Measurements from ENCODE around the gene ZNF202.
A peak's percentile ranks its signal among the peaks of the same experiment; 100 is the strongest.
"Not testable (repeated sequence)": the region's sequence is repeated elsewhere in the genome, so short reads cannot be mapped to it uniquely, and the experiment has no call there.

The ZNF202 gene

GRCh38 chr11:123741159-123742030 lies at the start of gene ZNF202:
TSS of gene ZNF202 (minus strand) at chr11:123741660. CDS start at chr11:123730888, 10,772 bp downstream.
- DNase-seq (ENCODE audit: low read depth) = peak; percentile 79

GRCh38 chr11:123783536-123783935 lies 42.1 kb upstream of the ZNF202 start:
- no peak for DNase-seq (ENCODE audit: low read depth)

GRCh38 chr11:123778511-123778910 lies 37.1 kb upstream of the ZNF202 start:
- no peak for DNase-seq (ENCODE audit: low read depth)

- DNase-seq (ENCODE audit: low read depth) = no peak
These were observed 34.5 kb upstream of the ZNF202 start for GRCh38 chr11:123775715-123776549.

GRCh38 chr11:123775289-123775688 lies 33.8 kb upstream of the ZNF202 start:
- DNase-seq (ENCODE audit: low read depth) = no peak

- DNase-seq (ENCODE audit: low read depth) = no peak
These were observed 32.5 kb upstream of the ZNF202 start for GRCh38 chr11:123773959-123774358.

GRCh38 chr11:123773026-123773425 lies 31.6 kb upstream of the ZNF202 start:
- no peak for DNase-seq (ENCODE audit: low read depth)

GRCh38 chr11:123771664-123772063 lies 30.2 kb upstream of the ZNF202 start:
- DNase-seq (ENCODE audit: low read depth) = no peak

GRCh38 chr11:123770712-123771111 lies 29.3 kb upstream of the ZNF202 start:
- no peak for DNase-seq (ENCODE audit: low read depth)

GRCh38 chr11:123765601-123766000 lies 24.1 kb upstream of the ZNF202 start:
- no peak for DNase-seq (ENCODE audit: low read depth)

GRCh38 chr11:123762422-123762821 lies 21.0 kb upstream of the ZNF202 start:
- no peak for DNase-seq (ENCODE audit: low read depth)

GRCh38 chr11:123760894-123761293 lies 19.4 kb upstream of the ZNF202 start:
- no peak for DNase-seq (ENCODE audit: low read depth)

- DNase-seq (ENCODE audit: low read depth) = no peak
These were observed 16.5 kb upstream of the ZNF202 start for GRCh38 chr11:123757976-123758375.

- no peak for DNase-seq (ENCODE audit: low read depth)
These were observed 14.4 kb upstream of the ZNF202 start for GRCh38 chr11:123755813-123756212.

- no peak for DNase-seq (ENCODE audit: low read depth)
These were observed 13.9 kb upstream of the ZNF202 start for GRCh38 chr11:123755344-123755743.

- DNase-seq (ENCODE audit: low read depth) = no peak
These were observed 12.7 kb upstream of the ZNF202 start, which contains the start of gene OR6X1 for GRCh38 chr11:123754101-123754568. TSS of gene OR6X1 (minus strand) at chr11:123754518. CDS start at chr11:123754518, 0 bp downstream.

- DNase-seq (ENCODE audit: low read depth) = no peak
These were observed 11.7 kb upstream of the ZNF202 start for GRCh38 chr11:123753110-123753509.

GRCh38 chr11:123751781-123752180 lies 10.3 kb upstream of the ZNF202 start:
- DNase-seq (ENCODE audit: low read depth) = no peak

- not testable (repeated sequence) for DNase-seq (ENCODE audit: low read depth)
These were observed 6.9 kb upstream of the ZNF202 start for GRCh38 chr11:123748349-123748748.

- no peak for DNase-seq (ENCODE audit: low read depth)
These were observed 4.4 kb upstream of the ZNF202 start for GRCh38 chr11:123745764-123746451.

GRCh38 chr11:123742724-123743120 lies 1.3 kb upstream of the ZNF202 start:
- no peak for DNase-seq (ENCODE audit: low read depth)
